Measurements from ENCODE around the gene TMEM50B.
"Not testable (repeated sequence)": the region's sequence is repeated elsewhere in the genome, so short reads cannot be mapped to it uniquely, and the experiment has no call there.

Gene TMEM50B

GRCh38 chr21:33479679-33480480 lies at the start of gene TMEM50B:
TSS of gene TMEM50B (minus strand) at chr21:33479974. CDS start at chr21:33468885, 11,089 bp downstream.
- peak; percentile 99 for DNase-seq (ENCODE audit: low spot score)

DNA sequence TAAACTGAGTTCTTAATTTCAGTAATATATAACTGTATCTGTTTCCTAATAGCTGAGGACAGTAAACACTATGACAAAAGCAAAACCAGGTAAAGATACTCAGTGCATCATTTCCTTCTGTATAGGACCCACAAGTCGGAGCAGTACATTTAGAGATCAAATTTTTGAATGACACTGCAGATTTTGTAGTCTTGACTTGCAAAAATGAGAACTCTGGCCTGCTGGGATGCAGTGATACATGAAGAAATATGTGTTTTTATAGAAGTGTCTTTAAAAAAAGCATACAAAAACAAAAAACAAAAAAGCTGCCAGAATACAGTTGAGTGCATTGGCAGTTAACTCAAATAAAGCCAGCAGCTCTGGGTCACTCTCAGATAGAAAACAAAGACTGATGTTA lies 43.2 kb upstream of the TMEM50B start:
- no peak for DNase-seq (ENCODE audit: low spot score)

DNA sequence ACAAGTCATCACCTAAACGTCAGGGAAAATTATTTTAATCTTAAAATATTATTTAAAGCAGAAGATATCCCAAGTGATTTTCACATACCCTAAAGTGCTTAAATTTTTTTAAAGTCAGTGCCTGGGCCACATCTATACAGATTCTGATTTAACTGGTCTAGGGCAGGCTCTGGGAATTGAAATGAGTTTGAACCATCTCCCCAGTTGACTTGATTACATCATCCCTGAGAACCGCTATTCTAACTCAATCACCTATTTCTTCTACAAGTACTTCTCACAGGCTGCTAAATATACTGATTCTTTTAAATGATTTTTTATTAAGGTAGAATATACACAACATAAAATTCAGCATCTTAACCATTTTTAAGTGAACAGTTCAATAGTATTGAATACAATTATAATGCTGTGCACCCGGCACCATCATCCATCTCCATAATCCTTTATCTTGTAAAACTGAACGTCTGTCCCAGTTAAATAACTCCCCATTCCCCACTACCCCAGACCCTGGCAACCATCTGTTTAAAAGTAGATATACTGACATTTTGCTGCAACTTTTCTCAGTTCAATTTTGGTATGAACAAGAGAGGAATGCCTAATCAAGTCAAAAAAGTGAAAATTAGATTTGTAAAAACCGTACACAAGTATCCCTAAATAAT lies 42.7 kb upstream of the TMEM50B start:
- no peak for DNase-seq (ENCODE audit: low spot score)

DNA sequence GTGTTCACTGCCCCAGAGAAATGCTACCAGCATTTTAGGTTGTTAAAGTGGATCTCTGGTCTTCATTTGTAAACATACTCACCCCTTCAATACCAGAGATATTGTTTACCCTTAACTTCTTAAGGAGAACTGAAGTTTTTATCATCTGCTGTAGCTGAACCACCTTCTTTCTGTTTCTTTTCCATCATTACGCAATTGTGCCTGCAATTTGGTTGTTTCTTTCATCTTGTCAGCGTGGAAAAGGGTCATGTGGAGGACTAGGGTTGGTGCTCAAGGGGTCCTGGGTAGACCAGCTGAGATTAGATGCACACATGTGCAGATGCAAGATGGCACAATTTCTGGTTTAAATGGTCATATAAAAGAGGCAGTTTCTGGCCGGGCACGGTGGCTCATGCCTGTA lies 39.1 kb upstream of the TMEM50B start:
- no peak for DNase-seq (ENCODE audit: low spot score)

DNA sequence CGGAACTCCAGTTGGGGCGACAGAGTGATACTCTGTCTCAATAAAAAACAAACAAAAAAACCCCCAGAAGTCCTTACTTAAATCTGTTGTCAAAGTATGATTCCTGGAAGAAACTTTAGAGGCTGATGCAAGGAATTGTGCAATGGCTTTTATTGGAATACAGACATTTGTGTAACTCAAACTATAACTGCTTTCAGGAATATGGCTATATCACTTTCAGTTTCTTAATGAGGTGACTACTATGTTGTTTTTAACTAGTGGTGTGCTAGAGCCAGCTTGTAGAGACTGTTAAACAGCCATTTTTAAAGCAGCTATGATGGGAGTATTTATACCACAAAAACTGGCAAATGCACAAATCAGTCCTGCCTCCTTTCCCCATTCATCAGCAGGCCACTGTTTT lies 34.5 kb upstream of the TMEM50B start:
- DNase-seq (ENCODE audit: low spot score): peak; percentile 18

GRCh38 chr21:33512481-33512880 lies 32.7 kb upstream of the TMEM50B start:
- no peak for DNase-seq (ENCODE audit: low spot score)

GRCh38 chr21:33511639-33512038 lies 31.9 kb upstream of the TMEM50B start:
- no peak for DNase-seq (ENCODE audit: low spot score)

GRCh38 chr21:33510826-33511225 lies 31.1 kb upstream of the TMEM50B start:
- DNase-seq (ENCODE audit: low spot score): no peak

DNA sequence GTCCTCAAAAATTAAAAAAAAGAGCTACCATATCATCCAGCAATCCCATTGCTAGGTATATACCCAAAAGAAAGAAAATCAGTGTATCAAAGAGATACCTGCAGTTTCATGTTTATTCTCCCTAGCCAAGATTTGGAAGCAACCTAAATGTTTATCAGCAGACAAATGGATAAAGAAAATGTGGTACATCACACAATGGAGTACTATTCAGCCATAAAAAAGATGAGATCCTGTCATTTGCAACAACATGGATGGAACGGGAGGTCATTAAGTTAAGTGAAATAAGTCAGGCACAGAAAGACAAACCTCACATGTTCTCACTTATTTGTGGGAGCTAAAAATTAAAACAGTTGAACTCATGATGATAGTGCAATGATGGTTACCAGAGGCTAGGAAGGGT lies 27.2 kb upstream of the TMEM50B start:
- DNase-seq (ENCODE audit: low spot score): not testable (repeated sequence)

DNA sequence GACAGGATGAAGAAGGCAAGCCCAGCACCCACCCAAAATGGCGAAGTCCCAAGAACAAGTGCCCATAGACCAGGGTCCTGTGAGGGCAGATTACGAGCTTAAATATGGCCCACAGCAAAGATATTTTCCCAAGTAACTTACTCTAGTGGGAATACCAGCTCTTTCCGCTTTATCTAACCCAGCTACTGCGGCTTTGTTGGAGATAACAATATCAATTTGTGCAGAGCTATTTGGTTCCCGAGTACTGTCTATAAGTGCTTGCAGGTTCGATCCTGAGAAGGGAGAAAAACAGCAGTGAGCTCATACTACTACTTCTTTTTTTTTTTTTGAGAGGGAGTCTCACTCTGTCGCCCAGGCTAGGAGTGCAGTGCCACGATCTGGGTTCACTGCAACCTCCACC lies 26.1 kb upstream of the TMEM50B start:
- no peak for DNase-seq (ENCODE audit: low spot score)

GRCh38 chr21:33496345-33496744 lies 16.6 kb upstream of the TMEM50B start:
- DNase-seq (ENCODE audit: low spot score): no peak

GRCh38 chr21:33495743-33496142 lies 16.0 kb upstream of the TMEM50B start:
- no peak for DNase-seq (ENCODE audit: low spot score)

- DNase-seq (ENCODE audit: low spot score): no peak
These were observed 14.0 kb upstream of the TMEM50B start for GRCh38 chr21:33493756-33494155.

GRCh38 chr21:33492571-33492970 lies 12.8 kb upstream of the TMEM50B start:
- no peak for DNase-seq (ENCODE audit: low spot score)

GRCh38 chr21:33491373-33492102 lies 11.8 kb upstream of the TMEM50B start, which contains the start of gene DNAJC28:
TSS of gene DNAJC28 (minus strand) at chr21:33491716. CDS start at chr21:33489393, 2,323 bp downstream.
- DNase-seq (ENCODE audit: low spot score): peak; percentile 97

DNA sequence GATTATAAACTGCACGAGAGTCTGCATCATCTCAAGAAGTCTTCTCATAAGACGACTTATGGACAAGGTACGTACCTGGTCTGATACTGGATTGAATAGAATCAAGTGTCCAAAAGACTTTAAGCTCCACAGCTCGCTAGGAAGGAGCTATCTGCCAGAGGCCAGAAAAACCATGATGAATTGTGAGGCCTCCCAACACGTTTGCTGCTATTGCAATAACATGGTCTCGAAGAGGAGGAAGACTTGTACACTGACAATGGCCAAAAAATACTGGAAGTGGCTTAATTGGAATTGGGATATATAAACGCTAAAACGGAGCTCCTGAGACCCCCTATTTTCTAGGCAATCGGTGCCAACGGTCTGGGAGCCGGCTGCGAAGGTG lies 11.2 kb upstream of the TMEM50B start:
- no peak for DNase-seq (ENCODE audit: low spot score)

GRCh38 chr21:33488936-33489335 lies 9.2 kb upstream of the TMEM50B start:
- no peak for DNase-seq (ENCODE audit: low spot score)

DNA sequence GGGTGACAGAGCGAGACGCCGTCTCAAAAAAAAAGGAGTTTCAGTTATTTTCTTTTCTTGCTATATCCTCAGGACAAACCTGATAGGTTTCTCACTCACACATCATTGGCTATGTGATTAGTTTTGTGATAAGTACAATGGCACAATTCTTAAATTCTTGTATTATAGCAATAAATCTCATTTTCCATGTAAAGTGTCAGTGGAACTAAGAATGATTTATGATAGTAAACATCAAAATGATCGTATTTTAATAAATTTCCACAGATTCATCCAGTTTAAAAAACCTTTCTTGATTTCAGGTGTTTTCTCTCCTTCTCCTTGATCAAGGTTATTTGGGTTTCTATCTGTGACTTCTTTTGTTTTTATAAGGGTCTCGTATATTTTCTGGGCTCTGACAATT lies 8.2 kb upstream of the TMEM50B start:
- DNase-seq (ENCODE audit: low spot score): no peak

DNA sequence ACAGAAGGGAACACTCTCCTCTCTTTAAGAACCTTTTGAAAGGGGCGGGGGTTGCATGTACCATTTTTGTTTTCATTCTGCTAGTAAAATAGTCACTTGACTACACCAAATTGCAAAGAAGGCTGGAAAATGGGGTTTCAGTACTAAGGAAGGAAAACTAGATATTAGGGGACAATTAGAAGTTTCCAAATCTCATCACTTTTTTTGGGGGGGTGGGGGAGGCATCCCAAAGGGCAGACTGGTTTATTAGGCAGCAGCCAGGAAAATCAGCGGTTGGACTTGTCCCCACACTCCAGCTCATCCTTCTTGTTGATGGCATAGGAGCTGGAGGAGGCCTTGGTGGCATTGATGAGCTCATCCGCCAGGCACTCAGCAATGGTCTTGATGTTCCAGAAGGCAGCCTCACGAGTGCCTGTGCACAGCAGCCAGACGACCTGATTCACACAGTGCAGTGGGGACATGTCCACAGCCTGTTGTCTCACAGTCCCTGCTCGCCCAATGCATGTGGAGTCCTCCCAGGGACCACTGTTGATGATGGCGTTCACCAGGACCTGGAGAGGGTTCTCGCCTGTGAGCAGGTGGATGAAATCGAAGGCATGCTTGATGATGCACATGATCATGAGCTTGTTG lies 1.7 kb upstream of the TMEM50B start:
- no peak for DNase-seq (ENCODE audit: low spot score)

- no peak for DNase-seq (ENCODE audit: low spot score)
These were observed 818 bp upstream of the TMEM50B start for GRCh38 chr21:33480481-33481103.

DNA sequence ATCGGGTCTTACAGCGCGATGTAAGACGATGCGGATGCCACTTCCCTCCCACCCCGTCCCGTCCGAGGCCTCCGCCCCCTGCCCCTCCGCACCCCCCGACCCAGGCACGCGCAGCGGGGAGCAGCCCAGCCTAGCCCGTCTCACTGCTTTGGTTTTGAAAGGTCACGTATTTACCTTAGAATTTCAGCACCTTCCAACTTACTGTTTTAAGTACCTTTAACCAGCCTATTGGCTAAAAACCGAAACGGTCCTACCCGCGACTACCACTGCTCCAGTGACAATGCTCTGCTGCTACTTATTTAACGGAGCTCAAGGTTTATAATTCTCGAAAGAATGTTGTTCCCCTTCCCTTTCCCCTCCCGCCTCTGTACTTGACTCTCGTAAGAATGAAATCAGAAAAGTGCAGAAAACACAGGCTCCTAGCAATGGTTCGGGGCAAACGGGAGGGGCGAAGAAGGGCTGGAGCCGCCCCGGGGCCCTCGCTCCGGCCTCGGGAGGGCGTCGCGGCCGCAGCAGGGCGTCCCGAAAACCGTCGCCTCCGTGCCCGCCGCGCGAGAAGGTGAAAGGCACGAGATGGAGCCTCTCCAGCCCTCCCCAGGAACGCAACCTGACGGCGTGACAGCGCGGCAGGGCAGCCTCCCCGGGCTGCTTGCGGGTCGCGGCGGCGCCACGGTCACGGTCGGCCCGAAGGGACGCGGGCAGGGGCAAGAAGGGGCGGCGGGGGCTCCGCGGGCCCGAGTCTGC lies 667 bp downstream of the TMEM50B start:
- peak; percentile 73 for DNase-seq (ENCODE audit: low spot score)
